NB4 (cell line): ENCODE data around the gene ASXL3.

Source experiments
- DNase-seq: peaks from one replicate; pipeline ENCODE4 v3.0.0; 2010; ENCODE audit warnings: low read depth
- H3K4me3 ChIP-seq: one replicate; pipeline ENCODE4 v1.5.1; 2011; ENCODE audit warnings: mild to moderate bottlenecking, low read depth, low read length, moderate library complexity
- MYC ChIP-seq: IDR thresholded peaks from 2 replicates; pipeline ENCODE4 v1.6.1; 2011; ENCODE audit warnings: low read depth, low read length
- POLR2A ChIP-seq: IDR thresholded peaks from 2 replicates; pipeline ENCODE4 v1.6.1; 2011; ENCODE audit warnings: mild to moderate bottlenecking; ENCODE audit not compliant: insufficient read length; ENCODE audit errors: extremely low read depth
- TF ChIP-seq, protein P1 (sequence below): IDR thresholded peaks from one replicate; pipeline ENCODE4 v1.5.1; 2012; ENCODE audit warnings: low read depth, low read length
- TF ChIP-seq, protein P2 (sequence below): IDR thresholded peaks from 2 replicates; pipeline ENCODE4 v1.6.1; 2011; ENCODE audit warnings: low read depth, low read length

ASXL3 gene

DNA sequence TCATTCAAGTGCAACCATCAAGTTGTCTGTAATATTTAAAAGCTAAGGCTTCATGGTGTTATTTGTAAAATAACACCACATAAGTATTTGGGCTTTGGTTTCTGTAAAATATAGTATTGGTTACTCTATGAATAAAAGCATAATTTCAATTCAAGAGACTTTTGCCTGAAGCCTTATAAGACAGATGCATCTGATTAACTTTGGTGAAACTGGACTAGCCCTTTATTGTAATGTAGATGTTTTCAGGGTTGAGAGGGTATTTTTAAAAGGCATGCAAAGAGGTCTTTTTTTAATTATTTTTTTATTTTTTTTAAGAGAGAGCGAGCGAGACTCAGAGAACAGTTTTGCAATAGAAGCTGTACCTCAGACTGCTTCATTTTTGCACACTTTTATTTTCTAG is 66.5 kb downstream of the ASXL3 start:
- H3K4me3 ChIP-seq = no peak overlapping the region
- DNase-seq = no peak
- TF ChIP-seq MYC = no peak
- TF ChIP-seq, protein P1, sequence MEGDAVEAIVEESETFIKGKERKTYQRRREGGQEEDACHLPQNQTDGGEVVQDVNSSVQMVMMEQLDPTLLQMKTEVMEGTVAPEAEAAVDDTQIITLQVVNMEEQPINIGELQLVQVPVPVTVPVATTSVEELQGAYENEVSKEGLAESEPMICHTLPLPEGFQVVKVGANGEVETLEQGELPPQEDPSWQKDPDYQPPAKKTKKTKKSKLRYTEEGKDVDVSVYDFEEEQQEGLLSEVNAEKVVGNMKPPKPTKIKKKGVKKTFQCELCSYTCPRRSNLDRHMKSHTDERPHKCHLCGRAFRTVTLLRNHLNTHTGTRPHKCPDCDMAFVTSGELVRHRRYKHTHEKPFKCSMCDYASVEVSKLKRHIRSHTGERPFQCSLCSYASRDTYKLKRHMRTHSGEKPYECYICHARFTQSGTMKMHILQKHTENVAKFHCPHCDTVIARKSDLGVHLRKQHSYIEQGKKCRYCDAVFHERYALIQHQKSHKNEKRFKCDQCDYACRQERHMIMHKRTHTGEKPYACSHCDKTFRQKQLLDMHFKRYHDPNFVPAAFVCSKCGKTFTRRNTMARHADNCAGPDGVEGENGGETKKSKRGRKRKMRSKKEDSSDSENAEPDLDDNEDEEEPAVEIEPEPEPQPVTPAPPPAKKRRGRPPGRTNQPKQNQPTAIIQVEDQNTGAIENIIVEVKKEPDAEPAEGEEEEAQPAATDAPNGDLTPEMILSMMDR = no peak
- TF ChIP-seq, protein P2, sequence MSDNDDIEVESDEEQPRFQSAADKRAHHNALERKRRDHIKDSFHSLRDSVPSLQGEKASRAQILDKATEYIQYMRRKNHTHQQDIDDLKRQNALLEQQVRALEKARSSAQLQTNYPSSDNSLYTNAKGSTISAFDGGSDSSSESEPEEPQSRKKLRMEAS = no peak
- no peak for TF ChIP-seq POLR2A

DNA sequence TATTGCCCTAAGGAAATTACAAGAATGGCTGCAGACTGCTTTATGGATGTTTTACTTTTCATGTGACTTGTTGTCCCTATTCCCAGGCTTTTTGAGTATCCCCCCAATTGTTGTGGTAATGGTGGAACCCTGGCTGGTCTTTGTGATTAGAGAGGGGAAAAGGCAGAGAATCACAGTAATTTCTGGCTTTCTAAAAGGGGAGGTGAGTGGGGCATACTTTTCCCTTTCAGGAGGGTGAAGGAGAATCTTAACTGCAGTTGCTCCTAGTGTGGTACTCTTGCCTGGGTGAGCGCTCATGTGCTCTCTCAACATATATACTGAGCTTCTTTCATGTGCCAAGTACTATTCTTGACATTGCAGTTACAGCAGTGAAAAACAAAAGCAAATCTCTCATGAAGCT is 69.3 kb downstream of the ASXL3 start:
- DNase-seq = no peak
- no peak overlapping the region for H3K4me3 ChIP-seq
- TF ChIP-seq MYC (no peak), POLR2A (no peak)
- TF ChIP-seq, protein P2 = no peak
- TF ChIP-seq, protein P1 = no peak

DNA sequence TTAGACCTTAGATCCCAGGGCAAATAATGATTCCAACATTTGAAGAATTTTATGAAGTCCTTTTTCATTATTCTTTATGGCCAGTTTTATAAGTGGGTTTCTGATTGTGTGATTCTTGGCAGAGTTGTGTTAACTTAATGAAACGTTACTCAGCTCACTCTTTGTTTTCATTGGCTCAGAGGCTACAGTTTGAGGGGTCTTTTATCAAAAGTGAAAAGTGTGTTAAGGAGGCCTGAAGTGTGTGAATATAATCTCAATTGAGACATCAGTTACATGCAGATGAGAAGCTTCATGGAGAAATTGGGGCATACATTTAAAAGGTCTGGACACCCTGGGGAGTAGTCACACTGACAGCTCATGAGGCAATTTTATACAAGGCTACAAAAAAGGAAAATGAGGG is 74.6 kb downstream of the ASXL3 start:
- TF ChIP-seq POLR2A (no peak), MYC (no peak)
- TF ChIP-seq, protein P1 = no peak
- TF ChIP-seq, protein P2 = no peak
- no peak for DNase-seq
- H3K4me3 ChIP-seq = no peak overlapping the region

DNA sequence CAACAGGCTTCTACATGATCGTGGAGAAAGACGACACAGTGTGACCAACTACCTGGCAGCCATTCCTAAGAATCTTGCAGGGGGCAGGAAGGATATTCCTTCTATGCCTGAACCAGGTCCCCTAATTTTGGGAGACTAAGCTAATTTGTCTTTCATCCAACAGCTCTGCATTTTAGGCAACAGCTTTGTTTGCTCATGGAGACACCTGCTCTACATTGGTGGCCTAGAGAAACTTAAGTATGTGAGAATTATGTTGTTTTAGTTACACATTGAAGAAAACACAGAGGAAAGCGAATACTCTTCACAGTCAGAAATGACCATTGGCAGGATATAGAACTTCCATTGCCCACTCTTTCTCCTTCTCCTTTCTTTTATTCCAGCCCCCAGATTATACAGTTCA is 75.2 kb downstream of the ASXL3 start:
- no peak for TF ChIP-seq POLR2A
- TF ChIP-seq, protein P1 = no peak
- no peak for TF ChIP-seq MYC
- TF ChIP-seq, protein P2 = no peak
- DNase-seq = no peak
- no peak overlapping the region for H3K4me3 ChIP-seq

DNA sequence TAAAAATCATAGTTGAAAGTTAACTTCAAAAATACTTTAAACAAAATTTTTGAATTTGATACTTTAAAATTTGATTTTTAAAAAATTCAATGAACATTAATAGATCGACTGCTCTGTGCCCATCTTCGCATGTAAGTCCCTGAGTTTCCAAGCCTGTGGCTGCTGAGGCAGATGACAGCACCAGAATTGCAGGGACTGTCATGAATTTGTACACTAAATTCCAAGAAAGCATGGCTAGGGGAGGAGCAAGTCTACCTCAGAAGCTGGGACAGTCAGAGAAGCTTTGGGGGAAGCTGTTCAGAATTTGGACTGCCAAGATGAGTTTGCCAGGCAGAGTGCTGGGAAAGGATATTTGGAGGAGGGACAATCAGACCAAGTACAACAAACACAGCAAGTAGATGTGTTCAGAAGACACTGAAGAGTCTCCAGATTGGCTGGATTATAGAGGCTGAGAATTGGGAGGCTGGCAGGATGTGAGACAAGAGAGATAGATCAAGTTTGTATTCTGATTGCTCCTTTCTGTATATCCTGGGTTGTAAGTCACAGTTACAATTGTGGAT is 79.0 kb downstream of the ASXL3 start:
- H3K4me3 ChIP-seq = no peak overlapping the region
- DNase-seq = no peak
- TF ChIP-seq POLR2A (no peak), MYC (no peak)
- TF ChIP-seq, protein P1 = no peak
- TF ChIP-seq, protein P2 = no peak
